Ishikawa (cell line): ENCODE measurements around the gene AQP2.

Experiments
- CREB1 ChIP-seq: IDR thresholded peaks from 2 replicates; pipeline ENCODE4 v1.6.1; 2012; ENCODE audit warnings: low read depth
- EP300 ChIP-seq: IDR thresholded peaks from 2 replicates; pipeline ENCODE4 v1.6.1; 2012; ENCODE audit warnings: borderline replicate concordance
- TF ChIP-seq, protein P1 (sequence below): IDR thresholded peaks from 2 replicates; pipeline ENCODE4 v1.6.1; 2012

DNA sequence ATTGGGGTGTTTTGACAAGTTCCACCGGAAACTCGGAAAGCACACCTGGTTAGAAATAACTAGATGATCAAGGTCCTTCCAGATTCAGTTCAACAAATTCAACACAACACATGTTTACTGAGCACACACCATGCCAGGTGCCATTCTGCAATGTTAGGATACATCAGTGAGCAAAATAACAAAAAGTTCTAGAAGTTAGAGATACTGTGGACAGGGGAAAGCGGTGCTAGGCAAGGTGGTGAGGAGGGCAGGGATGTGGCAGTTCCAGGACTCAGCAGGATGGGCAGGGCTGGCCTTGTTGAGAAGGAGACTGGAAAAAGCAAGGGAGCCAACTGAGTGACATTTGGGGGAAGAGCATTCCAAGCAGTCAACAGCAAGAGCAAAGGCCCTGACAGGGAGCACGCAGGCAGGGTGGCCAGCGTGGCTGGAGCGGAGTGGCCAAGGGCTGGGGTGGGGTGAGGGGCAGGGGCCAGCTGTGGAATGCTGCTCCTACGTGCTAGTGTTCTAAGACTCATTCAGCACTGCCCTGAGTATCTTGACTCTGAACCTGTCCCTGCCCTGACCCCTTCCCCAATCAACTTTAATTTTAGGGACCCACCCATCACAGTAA lies 27.4 kb upstream of the AQP2 start:
- TF ChIP-seq, protein P1, sequence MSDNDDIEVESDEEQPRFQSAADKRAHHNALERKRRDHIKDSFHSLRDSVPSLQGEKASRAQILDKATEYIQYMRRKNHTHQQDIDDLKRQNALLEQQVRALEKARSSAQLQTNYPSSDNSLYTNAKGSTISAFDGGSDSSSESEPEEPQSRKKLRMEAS: no peak
- TF ChIP-seq EP300 (no peak), CREB1 (no peak)
